Left renal cortex interstitium (tissue), 4 donors: ENCODE measurements around the gene SDF2. TPM values are rescaled to one million over a fixed set of nuclear protein-coding genes. Genes with fewer than 3 reads are reported as not detected.
A peak's percentile ranks its signal among the peaks of the same experiment; 100 is the strongest.

Experiments used
- DNase-seq, 4 donors: peaks; one replicate each; pipeline ENCODE4 v3.0.0-alpha.2; 2013; ENCODE audit warnings: low read depth in 4 of 4, low spot score in 2 of 4, missing footprints in 1 of 4
- polyA plus RNA-seq, 4 donors: library from polyadenylated mRNA; unstranded; fragments of 120-200 nt; gene quantifications; one replicate each; pipeline ENCODE4 v1.2.1, GENCODE V29; 2013; ENCODE audit not compliant: insufficient read length in 4 of 4

Gene SDF2
- polyA plus RNA-seq: 10 to 100 TPM; 72.7 to 88.1 (median 82.7) TPM

- DNase-seq: peak; percentile 87 to 98 (median 88)
Measured at GRCh38 chr17:28661635-28662526, at the start of gene SDF2, which contains the start of gene SUPT6H. Gene SDF2, minus strand, starts transcription at chr17:28661906. Its CDS starts 30 bp downstream, at chr17:28661876. Gene SUPT6H, plus strand, starts transcription at chr17:28662205. Its CDS starts 11,197 bp downstream, at chr17:28673402.

GRCh38 chr17:28710861-28711722 is 49.4 kb upstream of the SDF2 start:
- DNase-seq: peak; percentile 80 to 89 (median 84)

- DNase-seq: no peak
Measured at GRCh38 chr17:28707339-28707720, 45.6 kb upstream of the SDF2 start.

- DNase-seq: no peak
Measured at GRCh38 chr17:28706471-28707338, 45.0 kb upstream of the SDF2 start.

GRCh38 chr17:28705728-28706334 is 44.1 kb upstream of the SDF2 start:
- DNase-seq: no peak

GRCh38 chr17:28705074-28705659 is 43.5 kb upstream of the SDF2 start:
- no peak for DNase-seq

- DNase-seq: no peak
Measured at GRCh38 chr17:28704219-28704858, 42.6 kb upstream of the SDF2 start.

- no peak for DNase-seq
Measured at GRCh38 chr17:28703552-28704218, 42.0 kb upstream of the SDF2 start.

GRCh38 chr17:28702752-28703150 is 41.0 kb upstream of the SDF2 start:
- DNase-seq: no peak

- DNase-seq: no peak
Measured at GRCh38 chr17:28702026-28702751, 40.5 kb upstream of the SDF2 start.

GRCh38 chr17:28700830-28701492 is 39.3 kb upstream of the SDF2 start:
- DNase-seq: no peak

GRCh38 chr17:28700278-28700677 is 38.6 kb upstream of the SDF2 start:
- no peak for DNase-seq

- no peak for DNase-seq
Measured at GRCh38 chr17:28698253-28698941, 36.7 kb upstream of the SDF2 start.

- no peak for DNase-seq
Measured at GRCh38 chr17:28693869-28694268, 32.2 kb upstream of the SDF2 start.

GRCh38 chr17:28689011-28689410 is 27.3 kb upstream of the SDF2 start:
- no peak for DNase-seq

GRCh38 chr17:28688481-28688880 is 26.8 kb upstream of the SDF2 start:
- DNase-seq: no peak

- no peak for DNase-seq
Measured at GRCh38 chr17:28686296-28686695, 24.6 kb upstream of the SDF2 start.
